Smooth muscle cell (in vitro differentiated cells): ENCODE results near the gene TH. TPM values are rescaled to one million over a fixed set of nuclear protein-coding genes. Genes with fewer than 3 reads are reported as not detected.

Experiments used
- DNase-seq: peaks from one replicate; lab custom pipeline; 2025; ENCODE audit not compliant: unreplicated experiment; lab: John Stamatoyannopoulos, UW
- H2AFZ ChIP-seq: fragments of 200-600 bp; sonication (generic); 2 replicates; pipeline ENCODE4 v1.6.0; 2016; ENCODE audit warnings: antibody characterized with exemption, low read depth, mild to moderate bottlenecking
- H3F3A ChIP-seq: fragments of 200-600 bp; sonication (generic); 2 replicates; pipeline ENCODE4 v1.6.0; 2017; ENCODE audit warnings: antibody characterized with exemption, low read depth
- H3K27ac ChIP-seq: fragments of 200-600 bp; sonication (generic); 2 replicates; pipeline ENCODE4 v1.5.1; 2016; ENCODE audit warnings: low read depth, mild to moderate bottlenecking
- H3K27me3 ChIP-seq: fragments of 200-600 bp; sonication (generic); 2 replicates; pipeline ENCODE4 v1.6.1; 2016; ENCODE audit warnings: low read depth, mild to moderate bottlenecking
- H3K36me3 ChIP-seq: fragments of 200-600 bp; sonication (generic); 2 replicates; pipeline ENCODE4 v1.5.1; 2016; ENCODE audit warnings: low read depth
- H3K4me1 ChIP-seq: fragments of 200-600 bp; sonication (generic); 2 replicates; pipeline ENCODE4 v1.5.1; 2016; ENCODE audit warnings: low read depth
- H3K4me2 ChIP-seq: fragments of 200-600 bp; sonication (generic); 2 replicates; pipeline ENCODE4 v1.6.0; 2016; ENCODE audit warnings: mild to moderate bottlenecking
- H3K4me3 ChIP-seq: fragments of 200-600 bp; sonication (generic); 2 replicates; pipeline ENCODE4 v1.5.1; 2016; ENCODE audit warnings: mild to moderate bottlenecking
- H3K79me2 ChIP-seq: fragments of 200-600 bp; sonication (generic); 2 replicates; pipeline ENCODE4 v1.6.0; 2016; ENCODE audit warnings: low read depth, mild to moderate bottlenecking
- H3K9ac ChIP-seq: fragments of 200-600 bp; sonication (generic); 2 replicates; pipeline ENCODE4 v1.6.0; 2016; ENCODE audit warnings: low read depth
- H3K9me3 ChIP-seq: fragments of 200-600 bp; sonication (generic); replicated peaks from 2 replicates; pipeline ENCODE4 v1.5.1; 2016; ENCODE audit warnings: low read depth
- H4K20me1 ChIP-seq: fragments of 200-600 bp; sonication (generic); 2 replicates; pipeline ENCODE4 v1.6.0; 2016; ENCODE audit warnings: low read depth
- CTCF ChIP-seq: fragments of 200-600 bp; sonication (generic); IDR thresholded peaks from 2 replicates; pipeline ENCODE4 v1.5.1; 2017; ENCODE audit warnings: borderline replicate concordance, mild to moderate bottlenecking, antibody characterized with exemption; ENCODE audit not compliant: insufficient read depth, poor library complexity, severe bottlenecking
- WGBS: methylation state at CpG from one replicate; pipeline ENCODE4 v1.1.7; 2016; ENCODE audit warnings: low lambda C conversion rate; 5-methylcytosine and 5-hydroxymethylcytosine counted together
- polyA plus RNA-seq: library from polyadenylated mRNA; unstranded; fragments of >200 nt; fragmentation: Nextera tagmentation; extraction: Ambion mirVana; gene quantifications from 2 replicates; pipeline ENCODE4 v1.2.1, GENCODE V29; 2016
- total RNA-seq: library from RNA; depleted of rRNA; stranded (reverse); fragments of >200 nt; gene quantifications from 2 replicates; pipeline ENCODE4 v1.2.3, GENCODE V29; 2014

Gene TH
- total and polyA plus RNA-seq, 2 experiments from 2014 or later, result not detected

DNA sequence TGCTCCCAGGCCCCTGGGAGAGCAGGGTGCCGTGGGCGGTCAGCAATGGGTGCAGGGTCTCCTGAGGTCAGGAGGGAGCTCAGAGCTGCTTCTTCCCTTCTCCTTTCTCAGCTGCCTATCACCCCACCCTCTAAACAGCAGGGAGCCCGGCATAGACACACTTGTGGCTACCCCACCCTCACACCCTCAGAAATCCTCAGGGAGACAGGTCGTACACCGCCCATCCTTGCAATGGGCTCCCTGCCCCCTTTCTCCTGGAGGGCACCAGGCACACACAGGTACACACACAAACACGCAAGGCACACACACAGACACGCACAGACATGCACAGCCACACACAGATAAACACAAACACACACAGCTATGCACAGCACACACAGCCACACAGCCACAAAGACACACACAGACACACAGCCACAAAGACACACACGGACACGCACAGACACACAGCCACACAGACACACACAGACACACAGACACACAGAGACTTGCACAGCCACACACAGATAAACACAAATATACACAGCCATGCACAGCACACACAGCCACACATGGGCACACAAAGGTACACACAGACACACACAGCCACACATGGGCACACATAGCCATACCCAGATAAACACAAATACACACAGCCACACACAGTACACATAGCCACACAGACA, 44.9 kb upstream of the TH start:
- Histone ChIP-seq H3K4me3 (no peak overlapping the region), H4K20me1 (no peaks in the 10 kb centered on the region), H3K9me3 (no peaks in the 10 kb centered on the region), H3K79me2 (no peaks in the 10 kb centered on the region), H3K36me3 (no peaks in the 10 kb centered on the region), H3F3A (no peaks in the 10 kb centered on the region), H3K27ac (no peak overlapping the region), H3K4me1 (peaks cover 6% of the 10 kb centered on the region), H3K9ac (no peak overlapping the region), H3K4me2 (no peak overlapping the region), H3K27me3 (peaks cover 31% of the 10 kb centered on the region), H2AFZ (no peak overlapping the region)
- no peak for DNase-seq
- 97% methylated on average over 9 of the region's 9 CpGs for WGBS
- TF ChIP-seq CTCF, result no peak

DNA sequence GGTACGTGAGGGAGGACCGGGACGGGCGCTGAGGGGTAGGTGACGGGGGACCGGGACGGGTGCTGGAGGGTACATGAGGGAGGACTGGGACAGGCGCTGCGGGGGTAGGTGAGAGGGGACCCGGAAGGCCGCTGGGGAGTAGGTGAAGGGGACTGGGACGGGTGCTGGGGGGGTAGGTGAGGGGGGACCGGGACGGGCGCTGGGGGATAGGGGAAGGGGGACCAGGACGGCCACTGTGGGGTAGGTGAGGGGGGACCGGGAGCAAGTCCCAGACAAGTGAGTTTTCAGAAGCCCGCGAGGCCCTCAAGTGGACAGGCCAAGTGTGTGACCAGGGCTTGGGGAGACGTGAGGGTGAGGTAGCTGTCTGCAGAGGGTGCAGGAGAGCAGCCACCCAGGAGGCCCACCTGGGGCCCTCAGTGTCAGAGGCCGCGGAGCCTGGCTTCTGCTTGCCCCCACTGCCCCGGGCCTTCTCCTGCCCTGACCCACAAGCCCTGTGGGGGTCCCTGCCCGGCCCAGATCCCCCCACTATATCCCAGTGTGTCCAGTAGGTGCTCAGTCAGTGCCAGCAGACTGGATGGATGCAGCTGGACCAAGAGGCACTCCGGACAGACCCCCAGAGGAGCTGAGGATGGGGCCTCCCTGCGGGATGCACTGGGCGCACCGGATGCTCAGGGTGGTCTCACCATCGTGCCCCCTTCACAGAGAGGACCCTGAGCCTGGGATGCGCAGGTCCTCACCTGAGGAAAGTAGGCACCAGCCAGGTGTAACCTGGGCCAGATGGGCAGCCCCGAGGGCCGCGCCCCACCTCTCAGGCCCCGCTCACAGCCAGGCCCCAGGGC, 44.2 kb upstream of the TH start:
- H3K4me3 ChIP-seq, result no peak overlapping the region
- no peak overlapping the region for H3K27ac ChIP-seq
- H3K4me1 ChIP-seq, result peaks cover 9% of the 10 kb centered on the region
- H3K79me2 ChIP-seq, result no peaks in the 10 kb centered on the region
- H3K9me3 ChIP-seq, result no peaks in the 10 kb centered on the region
- no peak overlapping the region for H2AFZ ChIP-seq
- TF ChIP-seq CTCF, result no peak
- H3K36me3 ChIP-seq, result no peaks in the 10 kb centered on the region
- no peaks in the 10 kb centered on the region for H3F3A ChIP-seq
- no peak for DNase-seq
- H3K4me2 ChIP-seq, result no peak overlapping the region
- H3K9ac ChIP-seq, result no peak overlapping the region
- WGBS, result 97% methylated on average over 23 of the region's 34 CpGs
- H3K27me3 ChIP-seq, result peaks cover 24% of the 10 kb centered on the region
- H4K20me1 ChIP-seq, result no peaks in the 10 kb centered on the region

DNA sequence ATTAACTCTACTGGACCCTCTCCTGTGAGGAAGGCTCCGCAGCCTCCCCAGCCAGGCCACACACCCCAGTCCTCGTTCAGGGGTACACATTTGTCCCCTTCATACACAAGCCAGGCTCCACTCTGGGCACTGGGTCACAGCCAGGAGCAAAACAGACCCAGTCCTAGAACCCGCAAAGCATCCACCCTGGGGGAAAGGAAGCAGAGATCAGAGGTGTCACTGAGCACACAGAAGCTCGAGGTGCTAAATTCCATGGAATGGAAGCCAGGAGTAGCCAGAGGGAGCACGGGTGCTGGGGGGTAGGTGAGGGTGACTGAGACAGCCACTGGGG, 43.6 kb upstream of the TH start:
- no peaks in the 10 kb centered on the region for H3K79me2 ChIP-seq
- peaks cover 21% of the 10 kb centered on the region for H3K27me3 ChIP-seq
- H3K4me1 ChIP-seq, result peaks cover 15% of the 10 kb centered on the region
- TF ChIP-seq CTCF, result no peak
- no peaks in the 10 kb centered on the region for H3K36me3 ChIP-seq
- no peaks in the 10 kb centered on the region for H4K20me1 ChIP-seq
- H3K9me3 ChIP-seq, result no peaks in the 10 kb centered on the region
- H3K27ac ChIP-seq, result no peak overlapping the region
- no peak for DNase-seq
- no peak overlapping the region for H3K4me2 ChIP-seq
- no peak overlapping the region for H2AFZ ChIP-seq
- no peak overlapping the region for H3K9ac ChIP-seq
- WGBS, result 96% methylated on average over 5 of the region's 5 CpGs
- no peaks in the 10 kb centered on the region for H3F3A ChIP-seq
- H3K4me3 ChIP-seq, result no peak overlapping the region
